Skeletal muscle tissue (tissue), 5 donors: ENCODE results near the gene FFAR2. TPM values are rescaled to one million over a fixed set of nuclear protein-coding genes. Genes with fewer than 3 reads are reported as not detected.

Experiments used
- H3K27ac ChIP-seq: one replicate; pipeline ENCODE4 v1.7.0; 2013; ENCODE audit warnings: mild to moderate bottlenecking, low read depth, low read length, inconsistent platforms
- H3K27me3 ChIP-seq, 3 donors: one replicate each; pipeline ENCODE4 v1.7.0; 2013; ENCODE audit warnings: low read length in 3 of 3; ENCODE audit not compliant: control insufficient read depth in 3 of 3, insufficient read depth in 3 of 3
- H3K36me3 ChIP-seq, 3 donors: one replicate each; pipeline ENCODE4 v1.7.0; 2013; ENCODE audit warnings: low read length in 3 of 3; ENCODE audit not compliant: control insufficient read depth in 3 of 3, insufficient read depth in 3 of 3
- H3K4me1 ChIP-seq, 3 donors: one replicate each; pipeline ENCODE4 v1.7.0; 2013; ENCODE audit warnings: low read length in 3 of 3, mild to moderate bottlenecking in 3 of 3; ENCODE audit not compliant: control insufficient read depth in 3 of 3, insufficient read depth in 3 of 3
- H3K4me3 ChIP-seq, 3 donors: one replicate each; pipeline ENCODE4 v1.7.0; 2013; ENCODE audit warnings: low read length in 3 of 3
- H3K9ac ChIP-seq, 3 donors: one replicate each; pipeline ENCODE4 v1.7.0; 2013; ENCODE audit warnings: low read length in 3 of 3, mild to moderate bottlenecking in 3 of 3, moderate library complexity in 2 of 3, low read depth in 1 of 3
- H3K9me3 ChIP-seq, 3 donors: one replicate each; pipeline ENCODE4 v1.7.0; 2013; ENCODE audit warnings: low read length in 3 of 3; ENCODE audit not compliant: control insufficient read depth in 3 of 3
- small RNA-seq: library from RNA; depleted of rRNA; stranded (forward); fragments of <200 nt; gene quantifications from one replicate; pipeline ENCODE3, GENCODE V24; 2014
- total RNA-seq: library from RNA; depleted of rRNA; stranded (reverse); fragments of >200 nt; gene quantifications from one replicate; pipeline ENCODE4 v1.2.3, GENCODE V29; 2014
- donor health status: Osteomylitis.

The FFAR2 gene
- total RNA-seq, 1 donor from 2014 or later: 1.0 TPM

- peaks cover 3 to 6% (median 6%) of the 10 kb centered on the region in 3 donors for H3K4me1 ChIP-seq
- H3K9me3 ChIP-seq: no peaks in the 10 kb centered on the region
- peak overlapping the region in 1 of 3 donors; percentile 6 for H3K4me3 ChIP-seq
- no peak overlapping the region for H3K27ac ChIP-seq
- H3K9ac ChIP-seq: peak overlapping the region in 1 of 3 donors; percentile 45
- no peaks in the 10 kb centered on the region for H3K36me3 ChIP-seq
- H3K27me3 ChIP-seq: peaks cover 12 to 48% (median 22%) of the 10 kb centered on the region in 3 donors
These were observed 47.3 kb downstream of the FFAR2 start for GRCh38 chr19:35495107-35496064.

GRCh38 chr19:35497406-35497805 lies 49.3 kb downstream of the FFAR2 start:
- H3K4me3 ChIP-seq: no peak overlapping the region
- peaks cover 16 to 46% (median 18%) of the 10 kb centered on the region in 3 donors for H3K27me3 ChIP-seq
- no peak overlapping the region for H3K9ac ChIP-seq
- no peaks in the 10 kb centered on the region for H3K9me3 ChIP-seq
- H3K36me3 ChIP-seq: no peaks in the 10 kb centered on the region
- no peak overlapping the region for H3K27ac ChIP-seq
- H3K4me1 ChIP-seq: peaks cover 3 to 6% (median 6%) of the 10 kb centered on the region in 3 donors

GRCh38 chr19:35498220-35498619 lies 50.2 kb downstream of the FFAR2 start:
- Histone ChIP-seq H3K36me3 (no peaks in the 10 kb centered on the region), H3K9ac (no peak overlapping the region)

GRCh38 chr19:35498984-35499527 lies 51.0 kb downstream of the FFAR2 start:
- H3K36me3 ChIP-seq: no peaks in the 10 kb centered on the region
- H3K4me1 ChIP-seq: peaks cover 3 to 6% (median 6%) of the 10 kb centered on the region in 3 donors
- no peak overlapping the region for H3K4me3 ChIP-seq
- H3K27me3 ChIP-seq: peaks cover 17 to 46% (median 18%) of the 10 kb centered on the region in 3 donors
- no peak overlapping the region for H3K9ac ChIP-seq
- H3K27ac ChIP-seq: no peak overlapping the region
- H3K9me3 ChIP-seq: no peaks in the 10 kb centered on the region

More at GRCh38 chr19:35498220-35498619, 50.2 kb downstream of the FFAR2 start:
- no peak overlapping the region for H3K4me3 ChIP-seq
- no peaks in the 10 kb centered on the region for H3K9me3 ChIP-seq
- H3K27ac ChIP-seq: no peak overlapping the region
- H3K27me3 ChIP-seq: peaks cover 16 to 49% (median 18%) of the 10 kb centered on the region in 3 donors
- H3K4me1 ChIP-seq: peaks cover 3 to 6% (median 6%) of the 10 kb centered on the region in 3 donors

- Histone ChIP-seq H3K9me3 (no peaks in the 10 kb centered on the region), H3K27ac (no peak overlapping the region), H3K36me3 (no peaks in the 10 kb centered on the region), H3K4me3 (no peak overlapping the region), H3K4me1 (peaks cover 0 to 2% (median 0%) of the 10 kb centered on the region in 3 donors), H3K27me3 (peaks cover 15 to 51% (median 20%) of the 10 kb centered on the region in 3 donors), H3K9ac (no peak overlapping the region)
These were observed 52.6 kb downstream of the FFAR2 start for GRCh38 chr19:35500611-35501010.

Small RNAs within 50 kb of the gene (small RNA-seq; reads per million reads assigned to genes)
- gene RN7SL491P: not detected

Other genes with a start within 250 kb of the FFAR2 start
- not detected for gene FAM187B, start 219.5 kb upstream of the FFAR2 start, total RNA-seq
- 0.52 TPM for gene LSR, start 199.3 kb upstream of the FFAR2 start, total RNA-seq
- 24.5 TPM for gene USF2, start 179.3 kb upstream of the FFAR2 start, total RNA-seq
- not detected for gene HAMP, start 165.7 kb upstream of the FFAR2 start, total RNA-seq
- 1.6 TPM for gene MAG, start 156.1 kb upstream of the FFAR2 start, total RNA-seq
- gene CD22, start 119.1 kb upstream of the FFAR2 start, total RNA-seq: 4.7 TPM
- gene FFAR1, start 100.4 kb upstream of the FFAR2 start, total RNA-seq: not detected
- gene FFAR3, start 89.8 kb upstream of the FFAR2 start, total RNA-seq: not detected
- not detected for gene GPR42, start 77.2 kb upstream of the FFAR2 start, total RNA-seq
- gene KRTDAP, start 42.2 kb downstream of the FFAR2 start, total RNA-seq: not detected
- not detected for gene DMKN, start 65.4 kb downstream of the FFAR2 start, total RNA-seq
- not detected for gene SBSN, start 80.1 kb downstream of the FFAR2 start, total RNA-seq
- not detected for gene GAPDHS, start 85.2 kb downstream of the FFAR2 start, total RNA-seq
- gene TMEM147, start 97.4 kb downstream of the FFAR2 start, total RNA-seq: 55.3 TPM
- not detected for gene ATP4A, start 115.4 kb downstream of the FFAR2 start, total RNA-seq
- not detected for gene PMIS2, start 137.9 kb downstream of the FFAR2 start, total RNA-seq
- 5.7 TPM for gene HAUS5, start 164.5 kb downstream of the FFAR2 start, total RNA-seq
- gene RBM42, start 180.8 kb downstream of the FFAR2 start, total RNA-seq: 20.9 TPM
- 2.1 TPM for gene ETV2, start 193.5 kb downstream of the FFAR2 start, total RNA-seq
- gene COX6B1, start 200.1 kb downstream of the FFAR2 start, total RNA-seq: 368 TPM
- not detected for gene UPK1A, start 218.3 kb downstream of the FFAR2 start, total RNA-seq